ENCODE results near the gene ZFYVE21. TPM values are rescaled to one million over a fixed set of nuclear protein-coding genes. Genes with fewer than 3 reads are reported as not detected.

ZFYVE21 gene
- total RNA-seq, 4 donors from 2014 or later = 128 to 268 (median 205) TPM

GRCh38 chr14:103744621-103745395 is 29.2 kb downstream of the ZFYVE21 start:
- peaks cover 0 to 6% (median 0%) of the 10 kb centered on the region in 3 donors for H3K4me1 ChIP-seq
- no peak overlapping the region for H3K27ac ChIP-seq
- ATAC-seq = no peak
- no peaks in the 10 kb centered on the region for H3K9me3 ChIP-seq
- H3K27me3 ChIP-seq = no peaks in the 10 kb centered on the region
- H3K36me3 ChIP-seq = peaks cover 0 to 83% of the 10 kb centered on the region in 2 donors
- WGBS, 2 donors (ENCODE audit: low coverage in 1 of 2) = 76 to 93% methylated on average over 2 to 3 of the region's 15 CpGs
- TF ChIP-seq POLR2A (IDR thresholded peaks at IDR 0.05) = no peak
- no peak for TF ChIP-seq POLR2AphosphoS5 (IDR thresholded peaks at IDR 0.05)
- TF ChIP-seq EP300 (IDR thresholded peaks at IDR 0.05) = no peak
- no peak for TF ChIP-seq CTCF (IDR thresholded peaks at IDR 0.05)
- H3K4me3 ChIP-seq = no peak overlapping the region

DNA sequence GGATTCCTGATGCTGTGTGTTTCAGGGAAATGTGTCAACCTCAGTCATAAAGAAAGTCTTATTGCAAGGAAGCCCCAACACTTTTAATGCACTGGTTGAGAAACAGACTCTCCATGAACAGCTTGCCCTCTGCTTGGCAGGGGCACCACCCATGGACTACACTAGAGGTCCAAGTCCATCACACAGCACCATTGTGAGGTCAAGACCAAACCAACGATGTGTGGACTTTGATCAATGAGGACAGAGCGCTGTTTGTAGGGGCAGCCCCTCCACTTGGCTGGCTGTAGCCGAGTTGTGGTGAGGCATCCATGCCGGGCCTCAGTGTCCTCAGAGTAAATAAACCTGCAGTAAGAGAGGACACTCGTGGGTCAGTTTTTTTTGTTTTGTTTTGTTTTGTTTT is 29.8 kb downstream of the ZFYVE21 start:
- no peak for ATAC-seq
- no peak overlapping the region for H3K27ac ChIP-seq
- peaks cover 0 to 6% (median 0%) of the 10 kb centered on the region in 3 donors for H3K4me1 ChIP-seq
- peaks cover 0 to 81% of the 10 kb centered on the region in 2 donors for H3K36me3 ChIP-seq
- no peak overlapping the region for H3K4me3 ChIP-seq
- no peaks in the 10 kb centered on the region for H3K9me3 ChIP-seq
- WGBS, 2 donors (ENCODE audit: low coverage in 1 of 2) = 72 to 73% methylated on average over 4 to 5 of the region's 5 CpGs
- no peak for TF ChIP-seq POLR2AphosphoS5 (IDR thresholded peaks at IDR 0.05)
- no peak for TF ChIP-seq EP300 (IDR thresholded peaks at IDR 0.05)
- TF ChIP-seq POLR2A (IDR thresholded peaks at IDR 0.05) = no peak
- no peak for TF ChIP-seq CTCF (IDR thresholded peaks at IDR 0.05)
- H3K27me3 ChIP-seq = no peaks in the 10 kb centered on the region

DNA sequence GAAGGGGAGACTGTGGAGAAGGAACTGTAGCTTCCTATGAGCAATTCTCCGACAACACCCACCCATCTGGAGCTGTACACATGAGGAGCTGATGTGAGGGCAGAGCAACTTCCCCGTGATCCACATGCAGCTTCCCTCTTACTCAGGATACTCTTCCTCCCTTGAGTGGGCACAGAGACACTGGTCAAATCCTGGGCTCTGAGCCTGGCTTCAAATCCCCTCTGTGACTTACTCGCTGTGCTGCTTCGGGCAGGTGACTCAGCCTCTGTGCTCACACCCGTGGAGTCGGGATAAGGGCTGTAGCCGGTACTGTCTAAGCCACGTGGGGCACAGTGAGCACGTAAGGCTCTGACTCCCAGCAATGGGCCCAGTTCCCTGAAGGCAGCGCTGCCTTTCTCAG is 31.1 kb downstream of the ZFYVE21 start:
- Histone ChIP-seq H3K9me3 (no peaks in the 10 kb centered on the region), H3K4me3 (no peak overlapping the region), H3K4me1 (peaks cover 0 to 6% (median 0%) of the 10 kb centered on the region in 3 donors), H3K36me3 (peaks cover 0 to 74% of the 10 kb centered on the region in 2 donors), H3K27me3 (no peaks in the 10 kb centered on the region), H3K27ac (no peak overlapping the region)
- TF ChIP-seq EP300 (IDR thresholded peaks at IDR 0.05) = no peak
- TF ChIP-seq CTCF (IDR thresholded peaks at IDR 0.05) = no peak
- TF ChIP-seq POLR2A (IDR thresholded peaks at IDR 0.05) = no peak
- no peak for TF ChIP-seq POLR2AphosphoS5 (IDR thresholded peaks at IDR 0.05)
- ATAC-seq = no peak
- WGBS, 2 donors (ENCODE audit: low coverage in 1 of 2) = 88 to 90% methylated on average over 2 to 5 of the region's 10 CpGs

DNA sequence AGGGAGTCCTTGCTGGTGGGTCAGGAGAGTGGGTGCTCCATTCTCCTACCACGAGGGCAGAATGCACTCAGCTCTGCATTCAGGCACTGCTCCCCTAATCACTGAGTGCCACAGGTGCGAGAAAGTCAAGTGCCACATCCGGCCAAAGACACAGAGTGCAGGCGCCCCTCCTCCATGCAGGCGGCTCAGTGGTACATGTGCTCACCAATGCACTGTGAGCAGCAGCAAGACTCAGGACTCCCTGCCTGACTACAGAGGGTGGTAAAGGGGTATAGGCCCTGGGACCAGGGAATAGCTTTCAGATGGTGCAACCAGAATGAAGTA is 32.9 kb downstream of the ZFYVE21 start:
- ATAC-seq = no peak
- Histone ChIP-seq H3K27ac (no peak overlapping the region), H3K27me3 (no peaks in the 10 kb centered on the region), H3K36me3 (peaks cover 0 to 84% of the 10 kb centered on the region in 2 donors), H3K4me3 (no peak overlapping the region), H3K4me1 (no peaks in the 10 kb centered on the region), H3K9me3 (no peaks in the 10 kb centered on the region)
- TF ChIP-seq POLR2AphosphoS5 (IDR thresholded peaks at IDR 0.05) (no peak), CTCF (IDR thresholded peaks at IDR 0.05) (no peak), POLR2A (IDR thresholded peaks at IDR 0.05) (no peak)
- WGBS, 2 donors (ENCODE audit: low coverage in 1 of 2) = 93% methylated on average over 3 of the region's 5 CpGs; no CpG with 5 or more reads in 1 of the 2 donors

- Histone ChIP-seq H3K4me1 (no peaks in the 10 kb centered on the region), H3K9me3 (no peaks in the 10 kb centered on the region), H3K27me3 (no peaks in the 10 kb centered on the region), H3K27ac (no peak overlapping the region), H3K36me3 (peaks cover 0 to 80% of the 10 kb centered on the region in 2 donors), H3K4me3 (no peak overlapping the region)
- TF ChIP-seq CTCF (IDR thresholded peaks at IDR 0.05) = no peak
- TF ChIP-seq POLR2A (IDR thresholded peaks at IDR 0.05) = no peak
- TF ChIP-seq POLR2AphosphoS5 (IDR thresholded peaks at IDR 0.05) = no peak
- TF ChIP-seq EP300 (IDR thresholded peaks at IDR 0.05) = no peak
- 87 to 88% methylated on average over 5 of the region's 5 CpGs for WGBS, 2 donors (ENCODE audit: low coverage in 1 of 2)
- ATAC-seq = no peak
These were observed 33.8 kb downstream of the ZFYVE21 start for GRCh38 chr14:103749452-103749851.

All from gastroesophageal sphincter (tissue), 4 donors.